Endodermal cell (in vitro differentiated cells): ENCODE measurements around the gene ELMO2. TPM values are rescaled to one million over a fixed set of nuclear protein-coding genes. Genes with fewer than 3 reads are reported as not detected.

Experiments used
- DNase-seq: peaks from one replicate; pipeline ENCODE4 v3.0.0-alpha.2; 2017
- H3K27ac ChIP-seq: 2 replicates; pipeline ENCODE4 v1.5.1; 2013; ENCODE audit warnings: mild to moderate bottlenecking, low read depth, low read length, moderate library complexity
- H3K27me3 ChIP-seq: 2 replicates; pipeline ENCODE4 v1.6.1; 2013; ENCODE audit warnings: mild to moderate bottlenecking, low read length, moderate library complexity; ENCODE audit not compliant: insufficient read depth, control insufficient read depth, poor library complexity, severe bottlenecking
- H3K36me3 ChIP-seq: 2 replicates; pipeline ENCODE4 v1.7.0; 2013; ENCODE audit warnings: mild to moderate bottlenecking, low read length, moderate library complexity; ENCODE audit not compliant: control insufficient read depth, insufficient read depth
- H3K4me1 ChIP-seq: one replicate; pipeline ENCODE4 v1.7.0; 2013; ENCODE audit warnings: low read length; ENCODE audit not compliant: control insufficient read depth, insufficient read depth
- H3K4me3 ChIP-seq: 2 replicates; pipeline ENCODE4 v1.5.1; 2013; ENCODE audit warnings: mild to moderate bottlenecking, low read length, moderate library complexity
- H3K9ac ChIP-seq: 2 replicates; pipeline ENCODE4 v1.6.1; 2013; ENCODE audit warnings: mild to moderate bottlenecking, low read length, moderate library complexity; ENCODE audit not compliant: poor library complexity, severe bottlenecking; ENCODE audit errors: extremely low read depth
- H3K9me3 ChIP-seq: 2 replicates; pipeline ENCODE4 v1.6.1; 2013; ENCODE audit warnings: mild to moderate bottlenecking, low read length, moderate library complexity; ENCODE audit not compliant: control insufficient read depth
- H3K27ac Mint-ChIP-seq: 2 replicates; pipeline ENCODE4 v1.8.0; 2020; ENCODE audit warnings: mixed read lengths
- H3K27me3 Mint-ChIP-seq: 2 replicates; pipeline ENCODE4 v1.8.0; 2021; ENCODE audit warnings: mild to moderate bottlenecking, mixed read lengths; ENCODE audit not compliant: insufficient read depth
- H3K36me3 Mint-ChIP-seq: 2 replicates; pipeline ENCODE4 v1.8.0; 2020; ENCODE audit warnings: low read depth, mixed read lengths
- H3K4me1 Mint-ChIP-seq: 2 replicates; pipeline ENCODE4 v1.8.0; 2020; ENCODE audit warnings: mixed read lengths
- H3K4me3 Mint-ChIP-seq: 2 replicates; pipeline ENCODE4 v1.8.0; 2020; ENCODE audit warnings: mild to moderate bottlenecking, moderate library complexity, mixed read lengths
- H3K9me3 Mint-ChIP-seq: 2 replicates; pipeline ENCODE4 v1.8.0; 2020; ENCODE audit warnings: mild to moderate bottlenecking, mixed read lengths
- CTCF ChIP-seq: fragments of 200-600 bp; sonication (generic); conservative IDR thresholded peaks from 2 replicates; pipeline ENCODE4 v1.5.0; 2021; ENCODE audit warnings: antibody characterized with exemption, mild to moderate bottlenecking
- WGBS, 2 experiments: methylation state at CpG; one replicate each; pipeline versions ENCODE4 v1.1.5 to v1.1.7; 2013; ENCODE audit warnings: missing lambda C conversion rate in 2 of 2, mixed read lengths in 1 of 2; ENCODE audit not compliant: insufficient coverage in 1 of 2, insufficient read length in 1 of 2; 5-methylcytosine and 5-hydroxymethylcytosine counted together
- total RNA-seq, 2 donors: library from RNA; stranded (reverse); fragmentation: NEBNext Ultra II Directional in 1 of 2; extraction: Animal tissue kit (Norgen Biotek cat#: 25700) in 1 of 2; gene quantifications; 2 replicates in 1 of 2; 3 replicates in 1 of 2; pipeline ENCODE4 v1.2.1, GENCODE V29; 2021

The ELMO2 gene
- total RNA-seq, 2 donors from 2014 or later = 44.8 to 52.8 TPM

GRCh38 chr20:46374383-46374782 is 32.0 kb downstream of the ELMO2 start:
- TF ChIP-seq CTCF = no peak
- no peak for DNase-seq
- no peaks in the 10 kb centered on the region for H3K9me3 Mint-ChIP-seq
- no peak overlapping the region for H3K27ac Mint-ChIP-seq
- Histone ChIP-seq H3K9me3 (no peaks in the 10 kb centered on the region), H3K27me3 (no peaks in the 10 kb centered on the region), H3K9ac (no peak overlapping the region), H3K4me3 (no peak overlapping the region), H3K4me1 (no peaks in the 10 kb centered on the region), H3K27ac (no peak overlapping the region), H3K36me3 (peaks cover 94% of the 10 kb centered on the region)
- H3K4me1 Mint-ChIP-seq = no peaks in the 10 kb centered on the region
- H3K4me3 Mint-ChIP-seq = no peak overlapping the region
- WGBS, 2 experiments = 96% methylated on average over 6 to 7 of the region's 7 CpGs
- H3K36me3 Mint-ChIP-seq = peaks cover 77% of the 10 kb centered on the region
- H3K27me3 Mint-ChIP-seq = no peaks in the 10 kb centered on the region

GRCh38 chr20:46371656-46372055 is 34.8 kb downstream of the ELMO2 start:
- Histone ChIP-seq H3K27me3 (no peaks in the 10 kb centered on the region), H3K9ac (no peak overlapping the region), H3K4me1 (no peaks in the 10 kb centered on the region), H3K27ac (no peak overlapping the region), H3K36me3 (peaks cover 97% of the 10 kb centered on the region), H3K9me3 (no peaks in the 10 kb centered on the region), H3K4me3 (no peak overlapping the region)
- Mint-ChIP-seq H3K27me3 (no peaks in the 10 kb centered on the region), H3K4me1 (no peaks in the 10 kb centered on the region), H3K9me3 (no peaks in the 10 kb centered on the region), H3K36me3 (peaks cover 82% of the 10 kb centered on the region), H3K4me3 (no peak overlapping the region), H3K27ac (no peak overlapping the region)
- 94 to 98% methylated on average over 5 to 10 of the region's 10 CpGs for WGBS, 2 experiments
- TF ChIP-seq CTCF = no peak
- no peak for DNase-seq

DNA sequence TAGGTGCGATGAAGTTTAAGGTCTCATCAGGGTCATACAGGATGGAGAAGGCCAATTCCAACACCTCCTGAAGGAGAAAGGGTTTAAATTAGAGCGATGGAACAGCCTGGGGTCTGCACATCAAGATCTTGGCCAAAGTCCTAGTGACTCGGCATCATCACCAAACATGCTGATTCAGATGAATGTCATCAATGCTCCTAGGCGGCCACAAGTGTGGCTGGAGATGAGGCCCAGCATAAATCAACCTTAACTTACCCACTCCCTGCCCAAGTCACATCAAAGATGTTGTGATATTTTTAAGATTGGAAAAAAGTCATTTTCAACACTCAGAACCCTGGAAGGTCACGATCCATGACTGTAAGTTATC is 37.5 kb downstream of the ELMO2 start:
- H3K27me3 Mint-ChIP-seq = no peaks in the 10 kb centered on the region
- no peak for DNase-seq
- H3K36me3 Mint-ChIP-seq = peaks cover 73% of the 10 kb centered on the region
- no peak overlapping the region for H3K4me3 ChIP-seq
- no peaks in the 10 kb centered on the region for H3K9me3 ChIP-seq
- H3K4me3 Mint-ChIP-seq = no peak overlapping the region
- H3K27ac Mint-ChIP-seq = no peak overlapping the region
- H3K9me3 Mint-ChIP-seq = no peaks in the 10 kb centered on the region
- H3K27me3 ChIP-seq = no peaks in the 10 kb centered on the region
- peaks cover 5% of the 10 kb centered on the region for H3K4me1 Mint-ChIP-seq
- TF ChIP-seq CTCF = no peak
- H3K4me1 ChIP-seq = no peaks in the 10 kb centered on the region
- H3K27ac ChIP-seq = no peak overlapping the region
- 84 to 91% methylated on average over 3 to 5 of the region's 5 CpGs for WGBS, 2 experiments
- H3K9ac ChIP-seq = no peak overlapping the region
- peaks cover 88% of the 10 kb centered on the region for H3K36me3 ChIP-seq
